T-helper 1 cell (primary cell): Measurements from ENCODE around the gene C1QTNF9.
"Not testable (repeated sequence)": the region's sequence is repeated elsewhere in the genome, so short reads cannot be mapped to it uniquely, and the experiment has no call there.

Experiments
- DNase-seq, 5 donors: peaks; one replicate each; pipeline ENCODE4 v3.0.0-alpha.2; 2012 to 2020

The C1QTNF9 gene

DNA sequence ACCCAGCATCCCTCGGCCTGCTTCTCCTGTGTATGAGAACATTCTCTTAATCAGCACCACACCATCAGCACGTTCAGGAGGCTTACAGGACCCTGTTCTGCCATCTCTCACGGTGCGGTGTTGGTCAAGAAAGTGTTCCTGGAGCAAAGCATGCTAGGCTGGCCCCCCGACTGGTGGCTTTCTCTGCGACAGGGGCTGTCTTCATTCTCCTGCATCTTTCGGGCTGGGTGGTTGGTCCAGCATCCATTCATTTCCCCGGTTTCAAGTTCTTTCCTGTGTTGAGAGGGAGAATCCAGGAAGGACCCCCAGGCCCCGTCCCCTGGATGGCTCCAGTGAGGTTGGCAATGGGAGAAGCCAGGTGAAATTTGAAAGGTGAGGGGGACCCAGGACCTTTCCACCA, 55.8 kb downstream of the C1QTNF9 start:
- DNase-seq, result no peak

DNA sequence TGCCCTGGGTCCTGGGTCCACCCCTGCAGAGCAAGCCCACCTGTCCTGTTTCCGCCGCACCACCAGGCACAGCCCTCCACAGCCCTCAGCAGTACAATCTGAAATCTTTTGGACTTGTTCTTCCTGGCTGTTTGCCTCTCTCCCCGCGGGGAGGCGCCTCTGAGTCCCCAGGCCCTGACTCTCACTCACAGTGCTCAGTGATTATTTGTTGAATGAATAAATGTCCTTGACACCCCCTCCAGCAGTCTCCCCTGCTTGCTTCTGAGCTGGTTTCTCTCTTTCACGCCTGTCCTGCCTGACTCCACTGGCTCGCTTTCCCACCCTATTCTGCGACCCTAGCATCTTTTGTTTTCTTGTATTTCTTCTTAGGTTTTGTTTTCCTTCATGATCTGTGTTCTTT, 56.9 kb downstream of the C1QTNF9 start:
- not testable (repeated sequence) for DNase-seq

DNA sequence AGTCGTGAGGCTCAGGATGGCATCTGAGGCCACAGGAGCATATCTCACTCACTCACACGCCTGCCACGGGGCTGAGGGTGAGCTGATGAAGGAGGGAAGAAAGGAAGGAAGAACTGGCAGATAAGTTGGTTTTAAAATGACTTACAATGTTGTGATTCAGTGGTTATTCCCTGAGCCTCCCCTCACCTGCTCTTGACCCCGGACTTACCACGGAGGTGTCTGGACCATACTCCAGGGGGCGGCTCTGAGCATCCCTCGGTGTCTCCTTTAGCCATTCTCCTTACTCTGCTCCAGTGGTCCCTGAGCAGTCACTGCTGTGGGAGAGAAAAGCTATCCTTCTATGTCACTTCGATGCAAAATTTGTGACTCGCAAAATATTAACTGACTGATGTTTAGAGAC, 61.9 kb downstream of the C1QTNF9 start:
- not testable (repeated sequence) for DNase-seq
